Measurements from ENCODE around the gene ERG. TPM values are rescaled to one million over a fixed set of nuclear protein-coding genes. Genes with fewer than 3 reads are reported as not detected.

The ERG gene
- total and polyA plus RNA-seq, 2 of the 8 experiments (the other 6 are each of a cell fraction or from before 2014, with no cell fraction given), result 1.0 to 3.0 TPM

- Histone ChIP-seq H4K91ac (replicated peaks; ENCODE audit: insufficient read length, low read length) (peak overlapping the region; percentile 79), H4K8ac (ENCODE audit: extremely low read depth, insufficient read depth, low read length) (no peak overlapping the region), H3K79me2 (ENCODE audit: control insufficient read depth in 1 of 2, insufficient read depth in 2 of 2, low read length in 2 of 2) (no peaks in the 10 kb centered on the region), H3K9me3 (ENCODE audit: insufficient read depth in 2 of 2, low read depth in 1 of 2, low read length in 1 of 2) (no peaks in the 10 kb centered on the region), H2BK12ac (ENCODE audit: low read depth, low read length) (no peak overlapping the region), H3K23me2 (ENCODE audit: low read depth, low read length) (no peaks in the 10 kb centered on the region), H3K9ac (replicated peaks in 1 of 4; ENCODE audit: extremely low read depth in 1 of 4, low read depth in 3 of 4, low read length in 3 of 4) (no peak overlapping the region), H3K27ac (ENCODE audit: low read depth, low read length) (no peak overlapping the region), H3K4me1 (replicated peaks in 1 of 4; ENCODE audit: control insufficient read depth in 3 of 4, insufficient read depth in 4 of 4, low read length in 3 of 4) (peaks cover 0 to 14% (median 7%) of the 10 kb centered on the region in 4 experiments), H2AK5ac (ENCODE audit: low read depth, low read length) (no peak overlapping the region), H4K5ac (ENCODE audit: insufficient read length, low read depth, low read length) (no peak overlapping the region), H3K4me3 (ENCODE audit: extremely low read depth in 1 of 4, insufficient read depth in 2 of 4, low read depth in 3 of 4, low read length in 4 of 4) (no peak overlapping the region), H4K20me1 (replicated peaks in 1 of 2; ENCODE audit: control insufficient read depth in 1 of 2, insufficient read depth in 2 of 2, low read length in 2 of 2) (no peaks in the 10 kb centered on the region), H2BK120ac (replicated peaks; ENCODE audit: low read depth, low read length) (peak overlapping the region; percentile 40), H3K14ac (ENCODE audit: insufficient read length) (no peak overlapping the region), H3K23ac (ENCODE audit: insufficient read length) (no peak overlapping the region), H3K4me2 (ENCODE audit: insufficient read depth in 1 of 2, low read depth in 2 of 2, low read length in 2 of 2) (no peak overlapping the region), H2BK15ac (ENCODE audit: low read length) (no peak overlapping the region), H3K56ac (replicated peaks; ENCODE audit: insufficient read length, low read depth, low read length) (no peak overlapping the region), H3K79me1 (ENCODE audit: low read depth, low read length) (no peaks in the 10 kb centered on the region), H2BK20ac (ENCODE audit: low read length) (peak overlapping the region; percentile 88; the same call in 1 of the 2 replicates), H3K36me3 (ENCODE audit: control insufficient read depth in 2 of 4, insufficient read depth in 4 of 4, low read length in 3 of 4) (no peaks in the 10 kb centered on the region), H3K4ac (replicated peaks; ENCODE audit: insufficient read length, low read depth, low read length) (peak overlapping the region; percentile 76), H2AFZ (ENCODE audit: low read length) (no peak overlapping the region), H3K18ac (ENCODE audit: extremely low read depth, low read length) (no peak overlapping the region), H3K27me3 (replicated peaks in 1 of 4; ENCODE audit: control insufficient read depth in 3 of 4, extremely low read depth in 1 of 4, insufficient read depth in 3 of 4, low read length in 3 of 4) (no peaks in the 10 kb centered on the region), H2BK5ac (ENCODE audit: low read depth, low read length) (no peak overlapping the region; the same call in 1 of the 2 replicates)
- TF ChIP-seq SIX5 (IDR thresholded peaks at IDR 0.05; ENCODE audit: low read depth, low read length) (no peak), EZH2 (IDR thresholded peaks at IDR 0.05; ENCODE audit: low read depth, low read length, severe bottlenecking) (no peak), RXRA (IDR thresholded peaks at IDR 0.05; ENCODE audit: insufficient read depth, low read depth, low read length) (no peak), KDM1A (IDR thresholded peaks at IDR 0.05; ENCODE audit: borderline replicate concordance, low read length) (no peak), ASH2L (IDR thresholded peaks at IDR 0.05; ENCODE audit: low read length) (no peak), CHD2 (IDR thresholded peaks at IDR 0.05; ENCODE audit: low read length) (no peak), RNF2 (IDR thresholded peaks at IDR 0.05; ENCODE audit: borderline replicate concordance, low read depth, low read length, missing control alignments, poor library complexity, severe bottlenecking) (no peak)
- DNase-seq (ENCODE audit: low read depth in 1 of 2, low spot score in 2 of 2), result no peak
- POLR2A ChIA-PET (ENCODE audit: partially characterized antibody), result no interaction called here
- FAIRE-seq, result no peak
- WGBS, 2 experiments (ENCODE audit: extremely low coverage in 1 of 2, insufficient coverage in 1 of 2, insufficient read length in 1 of 2, insufficient replicate concordance in 2 of 2, low coverage in 1 of 2, low lambda C conversion rate in 2 of 2, missing lambda C conversion rate in 1 of 2), result 82% methylated on average over 10 of the region's 10 CpGs; no CpG with 5 or more reads in 1 of the 2 experiments
- CTCF ChIA-PET (ENCODE audit: partially characterized antibody), result interaction anchor here (0.7 kb wide), 2 partner anchors 592 to 650 kb away, joined by 3 read pairs; no protein-coding TSS in a partner anchor
Measured at GRCh38 chr21:38487901-38488639, 10.2 kb downstream of the ERG start.

All from H1 (cell line).